Measurements from ENCODE around the gene HOXC6.

The HOXC6 gene

DNA sequence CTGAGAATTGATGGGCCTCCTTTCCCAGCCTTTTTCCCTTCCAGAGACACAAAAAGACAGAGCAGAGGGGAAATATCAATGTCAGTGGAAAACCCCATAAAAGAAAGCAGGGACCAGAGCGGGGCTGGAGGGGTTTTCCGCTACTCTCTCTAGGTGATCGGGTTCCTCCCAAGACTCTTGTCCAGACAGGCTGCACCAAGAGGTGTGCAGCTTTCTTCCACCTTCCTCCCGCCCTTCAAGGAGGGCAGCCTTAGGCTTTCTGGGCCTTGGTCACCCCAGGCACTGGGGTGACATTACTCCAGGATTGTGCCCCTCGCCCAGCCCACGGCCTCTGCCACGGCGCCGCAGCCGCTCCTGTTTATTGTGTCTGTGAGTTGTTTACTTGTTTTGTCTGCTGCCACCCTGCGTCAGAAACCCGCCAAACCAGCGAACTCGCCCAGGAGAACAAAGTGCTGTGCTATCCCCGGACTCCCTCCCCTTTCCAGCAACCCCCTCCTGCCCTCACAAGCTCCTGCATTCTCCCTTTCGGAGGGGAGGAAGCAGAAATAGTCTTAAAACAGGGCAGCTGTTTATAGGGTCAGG lies 6.7 kb upstream of the HOXC6 start:
- H3K27me3 ChIP-seq (ENCODE audit: control insufficient read depth in 1 of 2, insufficient read depth in 1 of 2, low read length in 2 of 2), result peaks cover 0 to 3% of the 10 kb centered on the region in 2 experiments
- peak overlapping the region; percentile 93 for H3K27ac ChIP-seq (ENCODE audit: low read length, poor library complexity, severe bottlenecking)
- H2BK120ac ChIP-seq (ENCODE audit: low read depth, low read length), result peak overlapping the region; percentile 94
- DNase-seq, result peak; percentile 76
- H4K8ac ChIP-seq (ENCODE audit: low read length), result peak overlapping the region; percentile 90
- no peaks in the 10 kb centered on the region for H3K79me1 ChIP-seq (replicated peaks; ENCODE audit: low read length, poor library complexity, severe bottlenecking)
- no peak overlapping the region for H2BK15ac ChIP-seq (ENCODE audit: low read depth, poor library complexity, severe bottlenecking)
- no peaks in the 10 kb centered on the region for H3K36me3 ChIP-seq (ENCODE audit: control insufficient read depth in 1 of 2, insufficient read depth in 2 of 2, low read depth in 1 of 2, low read length in 2 of 2)
- no peaks in the 10 kb centered on the region for H3K9me3 ChIP-seq (ENCODE audit: control insufficient read depth, low read length)
- peak overlapping the region; percentile 50 to 86 for H3K4me3 ChIP-seq (ENCODE audit: insufficient read depth in 1 of 2, low read depth in 1 of 2, low read length in 2 of 2)
- H3K14ac ChIP-seq (ENCODE audit: low read length in 2 of 2), result no peak overlapping the region
- H3K9ac ChIP-seq (ENCODE audit: low read length), result peak overlapping the region; percentile 96
- peak overlapping the region; percentile 45 to 61 for H2BK12ac ChIP-seq (ENCODE audit: low read length in 2 of 2)
- peak overlapping the region; percentile 93 for H3K4me2 ChIP-seq (ENCODE audit: low read length, poor library complexity, severe bottlenecking)
- H4K91ac ChIP-seq (ENCODE audit: low read length), result peak overlapping the region; percentile 48
- no peak overlapping the region for H2AFZ ChIP-seq (ENCODE audit: low read depth, low read length)
- WGBS, result 27% methylated on average over 5 of the region's 16 CpGs
- peak overlapping the region in 1 of 2 experiments; percentile 29 for H3K23ac ChIP-seq (ENCODE audit: low read length in 2 of 2)
- H3K18ac ChIP-seq (ENCODE audit: low read depth in 1 of 2, low read length in 2 of 2), result peak overlapping the region; percentile 93 to 96
- H3K4me1 ChIP-seq (ENCODE audit: control insufficient read depth, insufficient read depth, low read depth, low read length), result peaks cover 31% of the 10 kb centered on the region
- peak overlapping the region; percentile 39 for H2BK5ac ChIP-seq (ENCODE audit: low read depth, low read length, poor library complexity, severe bottlenecking)
- H2AK5ac ChIP-seq (ENCODE audit: low read length, severe bottlenecking), result peak overlapping the region; percentile 19
- peak overlapping the region; percentile 71 to 94 for H3K4ac ChIP-seq (ENCODE audit: low read depth in 1 of 2, low read length in 2 of 2)

DNA sequence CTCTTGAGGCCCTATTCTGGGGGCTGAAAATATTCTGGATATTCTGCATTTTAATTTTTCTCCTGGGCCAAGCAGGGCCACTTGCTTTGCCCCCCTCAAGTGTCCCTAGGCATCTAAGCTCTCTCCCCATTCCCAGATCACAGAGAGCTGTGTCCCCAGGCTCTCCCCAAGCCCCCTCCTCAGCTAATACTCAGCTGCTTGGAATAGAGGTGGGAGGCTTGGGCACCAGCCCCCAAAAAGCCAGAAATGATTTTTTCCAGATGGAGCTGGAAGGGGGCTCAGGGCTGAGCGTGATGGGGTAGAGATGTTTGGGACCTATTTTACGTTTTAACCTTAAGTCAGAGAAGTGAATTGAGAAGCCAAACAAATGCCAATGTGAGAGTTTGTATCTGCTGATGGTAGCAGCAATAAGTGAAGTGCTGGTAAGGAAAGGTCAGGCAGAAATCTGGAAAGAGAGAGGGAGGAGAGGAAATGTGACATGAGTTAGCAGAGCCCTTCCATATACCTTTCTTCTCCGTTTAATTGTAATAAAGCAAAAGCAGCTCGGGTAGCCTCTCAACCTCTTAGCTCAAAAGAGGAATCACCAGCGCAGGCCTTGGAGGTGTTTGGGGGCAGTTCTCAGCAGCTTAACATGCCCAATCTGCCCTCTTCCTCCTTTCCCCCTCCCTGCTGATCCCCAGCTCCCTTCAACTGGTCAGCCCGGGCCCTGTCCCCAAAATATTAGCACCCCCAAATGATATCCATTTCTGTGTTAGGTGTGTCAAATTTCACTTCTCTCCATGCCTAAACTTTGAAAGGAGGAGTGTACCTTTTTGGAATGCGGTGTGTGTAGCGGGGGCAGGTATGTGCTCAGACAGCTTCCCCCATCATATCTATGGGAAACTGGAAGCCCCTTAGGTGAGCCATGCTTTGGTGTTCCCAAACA lies 5.0 kb upstream of the HOXC6 start:
- Histone ChIP-seq H3K27ac (ENCODE audit: low read length, poor library complexity, severe bottlenecking) (peak overlapping the region; percentile 80), H2BK5ac (ENCODE audit: low read depth, low read length, poor library complexity, severe bottlenecking) (peak overlapping the region; percentile 15), H3K9me3 (ENCODE audit: control insufficient read depth, low read length) (no peaks in the 10 kb centered on the region), H3K27me3 (ENCODE audit: control insufficient read depth in 1 of 2, insufficient read depth in 1 of 2, low read length in 2 of 2) (peaks cover 0 to 3% of the 10 kb centered on the region in 2 experiments), H2BK120ac (ENCODE audit: low read depth, low read length) (peak overlapping the region; percentile 86), H2AK5ac (ENCODE audit: low read length, severe bottlenecking) (peak overlapping the region; percentile 80), H3K14ac (ENCODE audit: low read length in 2 of 2) (peak overlapping the region in 1 of 2 experiments; percentile 79), H2BK15ac (ENCODE audit: low read depth, poor library complexity, severe bottlenecking) (peak overlapping the region; percentile 80), H3K79me1 (replicated peaks; ENCODE audit: low read length, poor library complexity, severe bottlenecking) (no peaks in the 10 kb centered on the region), H4K91ac (ENCODE audit: low read length) (peak overlapping the region; percentile 34), H3K18ac (ENCODE audit: low read depth in 1 of 2, low read length in 2 of 2) (peak overlapping the region; percentile 75 to 79), H3K4me3 (ENCODE audit: insufficient read depth in 1 of 2, low read depth in 1 of 2, low read length in 2 of 2) (peak overlapping the region in 1 of 2 experiments; percentile 86), H3K4me2 (ENCODE audit: low read length, poor library complexity, severe bottlenecking) (peak overlapping the region; percentile 57), H4K8ac (ENCODE audit: low read length) (peak overlapping the region; percentile 27), H2BK12ac (ENCODE audit: low read length in 2 of 2) (peak overlapping the region in 1 of 2 experiments; percentile 39), H3K4me1 (ENCODE audit: control insufficient read depth, insufficient read depth, low read depth, low read length) (peaks cover 37% of the 10 kb centered on the region), H2AFZ (ENCODE audit: low read depth, low read length) (no peak overlapping the region), H3K23ac (ENCODE audit: low read length in 2 of 2) (peak overlapping the region in 1 of 2 experiments; percentile 93), H3K9ac (ENCODE audit: low read length) (peak overlapping the region; percentile 96), H3K36me3 (ENCODE audit: control insufficient read depth in 1 of 2, insufficient read depth in 2 of 2, low read depth in 1 of 2, low read length in 2 of 2) (peaks cover 0 to 4% of the 10 kb centered on the region in 2 experiments), H3K4ac (ENCODE audit: low read depth in 1 of 2, low read length in 2 of 2) (peak overlapping the region; percentile 70 to 78)
- no peak for DNase-seq
- WGBS, result 34% methylated on average over 7 of the region's 8 CpGs

DNA sequence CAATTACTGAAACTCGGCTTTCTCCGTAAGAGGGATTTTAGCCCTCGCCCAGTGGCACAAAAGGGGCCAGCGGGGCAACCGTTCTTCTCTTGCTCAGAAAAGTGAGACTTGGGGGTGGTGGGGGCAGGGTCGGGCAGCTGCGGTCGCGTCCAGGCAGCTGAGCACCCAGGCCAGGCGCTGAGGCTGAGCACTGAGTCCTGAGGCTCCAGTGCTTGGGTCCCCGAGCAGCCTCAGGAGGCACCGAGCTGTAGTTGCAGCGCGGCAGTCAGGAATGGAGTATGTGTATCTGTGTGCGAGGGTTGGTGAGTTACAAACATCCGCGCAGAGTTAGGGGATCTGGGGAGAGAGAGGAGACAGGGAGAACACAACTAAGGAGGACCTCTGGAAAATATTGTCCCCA lies 4.1 kb upstream of the HOXC6 start:
- H2BK5ac ChIP-seq (ENCODE audit: low read depth, low read length, poor library complexity, severe bottlenecking), result no peak overlapping the region
- H3K9ac ChIP-seq (ENCODE audit: low read length), result peak overlapping the region; percentile 96
- H3K36me3 ChIP-seq (ENCODE audit: control insufficient read depth in 1 of 2, insufficient read depth in 2 of 2, low read depth in 1 of 2, low read length in 2 of 2), result peaks cover 4% of the 10 kb centered on the region in 2 experiments
- no peak overlapping the region for H2AK5ac ChIP-seq (ENCODE audit: low read length, severe bottlenecking)
- H3K4me3 ChIP-seq (ENCODE audit: insufficient read depth in 1 of 2, low read depth in 1 of 2, low read length in 2 of 2), result peak overlapping the region in 1 of 2 experiments; percentile 86
- peak overlapping the region; percentile 88 to 92 for H3K4ac ChIP-seq (ENCODE audit: low read depth in 1 of 2, low read length in 2 of 2)
- no peaks in the 10 kb centered on the region for H3K79me1 ChIP-seq (replicated peaks; ENCODE audit: low read length, poor library complexity, severe bottlenecking)
- peak overlapping the region; percentile 51 to 61 for H2BK12ac ChIP-seq (ENCODE audit: low read length in 2 of 2)
- no peaks in the 10 kb centered on the region for H3K9me3 ChIP-seq (ENCODE audit: control insufficient read depth, low read length)
- peak overlapping the region; percentile 36 for H2BK15ac ChIP-seq (ENCODE audit: low read depth, poor library complexity, severe bottlenecking)
- peak; percentile 55 for DNase-seq
- peak overlapping the region; percentile 40 for H3K4me2 ChIP-seq (ENCODE audit: low read length, poor library complexity, severe bottlenecking)
- peaks cover 0 to 3% of the 10 kb centered on the region in 2 experiments for H3K27me3 ChIP-seq (ENCODE audit: control insufficient read depth in 1 of 2, insufficient read depth in 1 of 2, low read length in 2 of 2)
- peak overlapping the region; percentile 89 for H4K8ac ChIP-seq (ENCODE audit: low read length)
- H3K14ac ChIP-seq (ENCODE audit: low read length in 2 of 2), result peak overlapping the region in 1 of 2 experiments; percentile 55
- H3K27ac ChIP-seq (ENCODE audit: low read length, poor library complexity, severe bottlenecking), result peak overlapping the region; percentile 65
- H3K18ac ChIP-seq (ENCODE audit: low read depth in 1 of 2, low read length in 2 of 2), result peak overlapping the region; percentile 86
- peak overlapping the region in 1 of 2 experiments; percentile 12 for H3K23ac ChIP-seq (ENCODE audit: low read length in 2 of 2)
- H4K91ac ChIP-seq (ENCODE audit: low read length), result peak overlapping the region; percentile 93
- 6% methylated on average over 16 of the region's 17 CpGs for WGBS
- no peak overlapping the region for H2AFZ ChIP-seq (ENCODE audit: low read depth, low read length)
- peaks cover 36% of the 10 kb centered on the region for H3K4me1 ChIP-seq (ENCODE audit: control insufficient read depth, insufficient read depth, low read depth, low read length)
- peak overlapping the region; percentile 44 for H2BK120ac ChIP-seq (ENCODE audit: low read depth, low read length)

Measured in mesenchymal stem cell (in vitro differentiated cells and primary cell).